Rectal smooth muscle tissue (tissue), 1 donor: ENCODE data around the gene TENM4.

Experiments
- H3K27ac ChIP-seq: one replicate; pipeline ENCODE4 v1.7.0; 2013; ENCODE audit warnings: low read depth, low read length, inconsistent platforms
- H3K27me3 ChIP-seq: one replicate; pipeline ENCODE4 v1.7.0; 2013; ENCODE audit warnings: low read length; ENCODE audit not compliant: control insufficient read depth, insufficient read depth
- H3K36me3 ChIP-seq: one replicate; pipeline ENCODE4 v1.7.0; 2013; ENCODE audit warnings: low read length; ENCODE audit not compliant: control insufficient read depth, insufficient read depth
- H3K4me1 ChIP-seq: one replicate; pipeline ENCODE4 v1.7.0; 2013; ENCODE audit warnings: low read length; ENCODE audit not compliant: control insufficient read depth, insufficient read depth
- H3K4me3 ChIP-seq: one replicate; pipeline ENCODE4 v1.7.0; 2013; ENCODE audit warnings: low read length
- H3K9ac ChIP-seq: one replicate; pipeline ENCODE4 v1.7.0; 2013; ENCODE audit warnings: low read length

Gene TENM4

DNA sequence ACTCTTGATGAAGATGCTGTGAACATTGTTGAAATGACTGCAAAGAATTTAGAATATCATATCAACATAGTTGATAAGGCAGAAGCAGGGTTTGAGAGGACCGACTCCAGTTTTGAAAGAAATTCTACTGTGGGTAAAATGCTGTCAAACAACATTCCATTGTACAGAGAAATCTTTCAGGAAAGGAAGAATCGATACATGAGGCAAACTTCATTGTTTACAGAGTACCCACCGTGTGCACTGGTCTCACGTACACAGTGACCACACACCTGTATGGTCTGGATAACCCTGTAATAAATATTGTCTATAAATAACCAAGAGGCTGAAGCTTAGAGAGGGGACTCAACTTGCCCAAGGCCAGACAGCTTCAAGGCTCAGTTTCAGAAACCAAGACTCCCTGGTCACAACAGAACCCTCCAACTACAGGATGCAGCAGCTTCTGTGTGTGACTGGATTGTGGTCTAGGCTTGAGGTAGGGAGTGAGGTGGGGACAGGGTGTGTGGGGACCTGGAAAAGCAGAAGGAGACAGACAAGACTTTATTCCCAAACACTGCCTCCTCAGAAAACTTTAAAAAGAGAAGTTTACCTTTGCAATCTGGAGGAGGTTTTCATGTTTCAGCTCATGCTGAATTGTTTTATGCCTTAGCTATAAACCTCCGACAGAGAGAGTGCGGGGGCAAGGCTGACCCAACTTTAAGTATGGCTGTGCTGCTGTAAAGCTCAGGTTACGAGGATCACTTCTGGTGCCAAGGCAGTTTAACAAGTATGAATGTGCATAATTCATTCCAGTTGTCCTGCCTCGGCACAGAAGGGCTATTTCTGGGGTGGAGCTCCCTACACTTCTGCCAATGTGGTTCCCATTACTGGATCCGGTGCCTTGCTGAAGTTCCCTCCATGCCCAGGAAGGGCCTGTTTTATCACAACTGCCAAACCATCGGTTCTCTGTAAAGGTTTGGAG lies 493.6 kb downstream of the TENM4 start:
- H3K4me1 ChIP-seq: no peaks in the 10 kb centered on the region
- no peak overlapping the region for H3K9ac ChIP-seq
- H3K27me3 ChIP-seq: no peaks in the 10 kb centered on the region
- no peaks in the 10 kb centered on the region for H3K36me3 ChIP-seq
- H3K4me3 ChIP-seq: no peak overlapping the region
- H3K27ac ChIP-seq: no peak overlapping the region

DNA sequence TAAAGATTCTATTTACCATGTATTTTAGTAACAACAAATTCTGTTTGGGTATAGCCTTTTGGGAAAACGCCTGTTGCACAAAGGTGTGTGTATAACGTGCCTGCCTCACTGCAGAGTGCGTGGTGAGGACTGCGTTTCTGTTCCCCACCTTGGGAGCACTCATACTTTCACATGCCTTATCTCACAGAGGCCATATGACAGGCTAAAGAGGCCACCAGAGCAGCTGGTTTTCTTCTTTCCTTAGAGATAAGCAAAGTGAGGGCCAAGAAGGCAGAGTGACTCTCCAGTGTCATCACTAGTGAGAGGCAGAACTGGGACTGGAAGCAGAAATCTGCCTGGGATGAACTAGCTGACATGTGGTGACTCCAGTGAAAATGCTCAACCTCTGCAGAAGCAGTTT lies 497.0 kb downstream of the TENM4 start:
- Histone ChIP-seq H3K27ac (no peak overlapping the region), H3K9ac (no peak overlapping the region), H3K4me3 (no peak overlapping the region), H3K36me3 (no peaks in the 10 kb centered on the region), H3K27me3 (no peaks in the 10 kb centered on the region), H3K4me1 (no peaks in the 10 kb centered on the region)

DNA sequence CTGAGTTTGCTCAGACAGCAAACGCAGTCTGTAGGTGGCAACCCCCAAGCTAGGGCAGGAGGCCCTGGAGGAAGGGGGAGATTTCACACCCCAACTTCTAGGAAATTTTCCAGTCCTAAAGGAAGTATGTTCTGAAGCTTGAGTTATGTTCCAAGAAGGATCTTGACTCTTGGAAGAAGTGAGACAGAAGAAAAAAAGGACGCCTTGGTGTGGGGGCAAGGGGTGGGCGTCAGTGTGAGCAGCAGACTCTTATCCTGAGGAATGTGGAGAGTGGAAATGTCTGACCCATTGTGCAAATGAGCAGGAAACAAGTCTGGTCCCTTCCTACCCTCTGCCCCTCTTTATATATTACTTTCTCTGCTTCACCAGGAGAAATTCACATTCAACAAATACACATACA lies 497.7 kb downstream of the TENM4 start:
- no peak overlapping the region for H3K27ac ChIP-seq
- H3K4me1 ChIP-seq: no peaks in the 10 kb centered on the region
- no peak overlapping the region for H3K9ac ChIP-seq
- H3K36me3 ChIP-seq: no peaks in the 10 kb centered on the region
- no peak overlapping the region for H3K4me3 ChIP-seq
- no peaks in the 10 kb centered on the region for H3K27me3 ChIP-seq

DNA sequence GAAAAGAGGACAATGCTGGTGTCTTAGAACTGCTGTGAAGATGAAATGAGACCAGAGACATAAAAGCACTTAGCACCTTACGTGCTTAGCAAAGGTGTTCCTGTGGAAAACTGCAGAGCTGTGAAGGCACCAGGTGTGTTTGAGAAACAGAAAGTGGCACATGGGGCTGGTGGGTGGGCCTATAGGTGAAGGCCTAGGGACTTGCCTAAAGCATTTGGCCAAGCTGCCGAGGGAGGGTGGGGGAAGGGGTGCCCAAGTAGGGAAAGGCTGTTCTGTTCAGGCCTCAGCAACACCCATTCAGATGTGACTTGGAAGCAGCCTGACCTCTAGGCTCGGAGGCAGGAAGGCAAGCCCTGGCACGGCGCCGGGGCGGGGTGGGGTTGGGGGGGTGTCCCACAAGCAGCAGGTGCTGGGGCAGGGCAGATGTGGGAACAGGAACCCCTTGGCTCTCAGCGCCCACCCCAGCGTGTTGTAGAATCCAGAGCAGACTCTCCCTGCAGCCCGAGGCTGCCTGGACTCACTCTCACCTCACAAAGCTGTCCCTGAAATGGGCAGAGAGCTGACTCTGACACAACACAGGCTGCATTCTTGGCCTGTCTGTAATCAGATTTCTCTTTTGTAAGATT lies 499.5 kb downstream of the TENM4 start:
- Histone ChIP-seq H3K36me3 (no peaks in the 10 kb centered on the region), H3K4me3 (no peak overlapping the region), H3K9ac (no peak overlapping the region), H3K4me1 (no peaks in the 10 kb centered on the region), H3K27ac (no peak overlapping the region), H3K27me3 (no peaks in the 10 kb centered on the region)

DNA sequence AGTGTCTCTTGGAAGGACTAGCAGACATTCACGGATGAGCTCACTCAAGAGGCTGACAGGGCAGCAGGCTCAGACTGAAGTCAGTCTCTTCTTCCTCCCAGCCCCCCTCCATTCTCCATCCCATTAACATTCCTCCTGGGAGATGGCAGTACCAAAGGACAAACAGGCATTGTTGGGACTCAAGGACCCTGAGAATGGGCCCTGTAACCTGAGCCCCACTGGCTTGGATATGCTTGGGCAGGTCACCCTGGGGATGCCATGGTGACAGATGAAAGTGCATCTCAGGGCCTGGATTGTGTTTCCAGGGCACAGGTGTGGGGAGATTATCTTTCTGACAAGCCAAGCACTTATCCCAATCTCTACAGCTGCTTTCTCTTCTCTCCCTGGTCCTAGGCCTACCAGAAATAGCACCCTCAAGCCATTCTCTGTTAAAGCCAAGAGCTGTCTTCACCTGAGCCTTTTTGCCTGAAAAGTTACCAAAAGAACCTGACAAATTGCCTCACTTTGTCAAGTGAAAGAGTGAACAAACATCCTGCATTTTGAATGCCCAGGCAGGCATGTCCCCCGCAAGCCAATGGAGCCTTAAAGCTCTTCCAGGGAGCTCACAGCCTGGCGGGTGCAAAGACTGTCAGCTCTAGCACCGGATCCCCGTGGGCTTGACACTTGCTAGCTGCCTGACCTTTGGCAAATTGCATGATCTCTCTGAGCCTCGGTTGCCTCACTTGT lies 500.2 kb downstream of the TENM4 start:
- H3K9ac ChIP-seq: no peak overlapping the region
- H3K4me3 ChIP-seq: no peak overlapping the region
- H3K4me1 ChIP-seq: no peaks in the 10 kb centered on the region
- H3K27ac ChIP-seq: no peak overlapping the region
- H3K36me3 ChIP-seq: no peaks in the 10 kb centered on the region
- H3K27me3 ChIP-seq: no peaks in the 10 kb centered on the region

DNA sequence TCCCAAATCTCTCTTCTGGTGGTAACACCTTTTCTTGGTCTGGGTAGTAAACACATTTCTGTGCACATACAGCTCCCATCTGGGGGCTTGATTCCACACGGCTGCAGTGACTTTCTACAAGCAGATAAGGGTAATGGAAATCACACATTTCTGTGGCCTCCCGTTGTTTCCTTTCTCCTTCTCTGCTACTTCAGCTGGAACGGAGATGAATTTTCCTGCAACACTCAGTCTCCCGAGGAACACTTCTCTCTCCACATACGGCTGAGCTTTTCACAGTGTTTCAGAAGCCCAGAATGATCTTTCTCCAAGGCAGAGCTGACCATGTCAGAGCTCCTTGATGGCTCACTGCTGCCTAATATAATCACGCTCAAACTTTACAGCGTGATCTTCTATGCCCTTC lies 501.9 kb downstream of the TENM4 start:
- Histone ChIP-seq H3K4me1 (no peaks in the 10 kb centered on the region), H3K27ac (no peak overlapping the region), H3K27me3 (no peaks in the 10 kb centered on the region), H3K9ac (no peak overlapping the region), H3K4me3 (no peak overlapping the region), H3K36me3 (no peaks in the 10 kb centered on the region)

- H3K4me1 ChIP-seq: no peaks in the 10 kb centered on the region
- no peaks in the 10 kb centered on the region for H3K27me3 ChIP-seq
- no peak overlapping the region for H3K4me3 ChIP-seq
- H3K9ac ChIP-seq: no peak overlapping the region
- no peaks in the 10 kb centered on the region for H3K36me3 ChIP-seq
- no peak overlapping the region for H3K27ac ChIP-seq
These were observed 502.8 kb downstream of the TENM4 start for GRCh38 chr11:78938036-78938435.

DNA sequence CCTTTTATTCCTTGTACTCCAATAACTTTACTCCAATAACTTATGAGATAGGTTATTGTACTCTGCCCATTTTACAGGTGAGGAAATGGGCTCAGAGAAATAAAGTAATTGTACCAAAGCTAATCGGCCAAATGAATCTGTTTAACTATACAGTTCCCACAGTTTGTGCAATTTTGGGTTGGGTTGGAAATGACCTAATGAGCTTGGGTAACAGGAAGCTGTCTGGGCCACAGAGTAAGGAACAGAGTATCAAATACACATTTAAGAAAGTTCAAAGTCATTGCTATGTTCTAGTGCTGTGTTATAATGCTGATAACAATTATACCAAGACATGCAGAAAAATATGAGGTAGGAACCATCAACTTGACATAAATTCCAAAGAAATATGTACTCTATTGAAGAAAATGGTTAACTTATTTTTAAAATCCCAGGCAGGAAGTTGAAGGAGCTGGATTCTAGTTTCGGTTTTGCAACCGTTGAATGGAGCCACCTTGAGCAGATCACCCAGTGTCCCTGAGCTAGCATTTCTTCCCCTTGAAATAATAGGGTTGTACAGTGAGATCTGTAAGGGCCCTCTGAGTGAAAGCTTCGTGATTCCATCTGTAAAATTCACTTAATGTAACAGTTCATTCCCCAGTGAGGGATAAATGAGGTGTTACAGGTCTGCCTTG lies 505.3 kb downstream of the TENM4 start:
- no peak overlapping the region for H3K27ac ChIP-seq
- H3K36me3 ChIP-seq: no peaks in the 10 kb centered on the region
- no peaks in the 10 kb centered on the region for H3K27me3 ChIP-seq
- no peak overlapping the region for H3K9ac ChIP-seq
- no peak overlapping the region for H3K4me3 ChIP-seq
- H3K4me1 ChIP-seq: peaks cover 19% of the 10 kb centered on the region

DNA sequence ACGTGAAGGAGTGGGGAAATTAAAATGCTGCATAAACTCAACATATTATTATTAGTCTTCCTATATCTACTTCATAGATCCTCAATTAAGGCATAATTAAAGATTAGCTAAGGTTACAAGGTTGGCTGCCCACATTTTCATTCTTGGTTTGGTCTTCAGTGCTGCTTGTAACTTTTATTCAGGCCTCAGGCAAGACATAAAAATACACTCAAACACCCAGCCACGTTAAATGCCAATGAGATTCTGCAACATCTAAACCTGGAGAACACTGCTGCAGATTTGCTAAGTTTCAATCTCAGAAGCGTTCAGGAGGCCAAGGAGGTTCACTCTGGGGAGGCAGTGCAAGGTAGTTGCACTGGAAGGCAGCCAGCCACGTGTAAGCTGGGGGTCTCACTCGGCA lies 507.5 kb downstream of the TENM4 start:
- Histone ChIP-seq H3K9ac (no peak overlapping the region), H3K4me1 (peaks cover 23% of the 10 kb centered on the region), H3K36me3 (no peaks in the 10 kb centered on the region), H3K27me3 (no peaks in the 10 kb centered on the region), H3K4me3 (no peak overlapping the region), H3K27ac (no peak overlapping the region)

DNA sequence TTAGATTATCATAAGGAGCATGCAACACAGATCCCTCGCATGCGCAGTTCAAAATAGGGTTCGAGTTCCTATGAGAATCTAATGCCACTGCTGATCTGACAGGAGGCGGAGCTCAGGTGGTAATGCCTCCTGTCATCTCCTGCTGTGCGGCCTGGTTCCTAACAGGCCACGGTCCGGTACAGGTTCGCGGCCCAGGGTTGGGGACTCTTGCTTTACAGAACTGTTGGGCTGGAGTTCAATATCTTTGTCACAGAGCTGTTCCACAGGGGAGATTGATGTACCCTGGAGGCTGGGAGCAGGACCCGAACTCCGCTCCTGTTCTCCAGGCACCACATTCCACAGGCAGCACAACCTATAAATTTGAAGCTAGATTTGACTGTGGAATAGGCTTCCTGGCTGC lies 508.1 kb downstream of the TENM4 start:
- peaks cover 23% of the 10 kb centered on the region for H3K4me1 ChIP-seq
- H3K4me3 ChIP-seq: no peak overlapping the region
- H3K27me3 ChIP-seq: no peaks in the 10 kb centered on the region
- H3K27ac ChIP-seq: no peak overlapping the region
- H3K36me3 ChIP-seq: no peaks in the 10 kb centered on the region
- no peak overlapping the region for H3K9ac ChIP-seq

DNA sequence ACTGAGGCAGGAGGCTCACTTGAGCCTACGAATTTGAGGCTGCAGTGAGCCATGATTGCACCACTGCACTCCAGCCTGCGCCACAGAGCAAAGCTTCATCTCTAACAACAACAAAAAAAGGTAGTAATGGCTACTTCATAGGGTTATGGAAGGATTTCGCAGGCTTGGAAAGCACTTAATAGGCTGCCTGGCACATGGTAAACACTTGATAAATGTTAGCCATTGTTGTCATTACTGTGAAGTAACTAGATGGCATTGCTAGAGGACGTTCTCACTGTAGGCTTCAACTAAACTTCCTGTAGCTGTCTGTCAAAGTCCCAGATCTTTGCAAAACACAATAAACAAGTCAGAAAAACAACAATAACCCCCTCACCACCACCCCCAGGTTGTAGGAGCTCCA lies 508.9 kb downstream of the TENM4 start:
- Histone ChIP-seq H3K27me3 (no peaks in the 10 kb centered on the region), H3K4me1 (peaks cover 23% of the 10 kb centered on the region), H3K9ac (no peak overlapping the region), H3K36me3 (no peaks in the 10 kb centered on the region), H3K27ac (peak overlapping the region; percentile 18), H3K4me3 (no peak overlapping the region)
